Heart right ventricle (tissue), 16 donors: ENCODE measurements around the gene CNPY4. TPM values are rescaled to one million over a fixed set of nuclear protein-coding genes. Genes with fewer than 3 reads are reported as not detected.

ENCODE experiments used
- ATAC-seq, 8 donors: fragments of 200-7000 bp; cut with Tn5 transposase; one replicate each; pipeline ENCODE4 v1.9.1; 2020; ENCODE audit warnings: mild to moderate bottlenecking in 8 of 8, moderate library complexity in 8 of 8, moderate number of reproducible peaks in 1 of 8
- DNase-seq, 2 donors: peaks; one replicate each; pipeline ENCODE4 v3.0.0-alpha.2; 2020
- H3K27ac ChIP-seq, 10 donors: fragments of 200-600 bp; sonication (generic) in 2 of 10; one replicate each; pipeline versions ENCODE4 v1.5.0 to v1.8.0; 2020 to 2022; ENCODE audit warnings: mild to moderate bottlenecking in 3 of 10
- H3K27me3 ChIP-seq, 7 donors: fragments of 200-600 bp; one replicate each; pipeline ENCODE4 v1.8.0; 2021 to 2022; ENCODE audit warnings: mild to moderate bottlenecking in 2 of 7
- H3K36me3 ChIP-seq, 9 donors: fragments of 200-600 bp; sonication (generic) in 1 of 9; one replicate each; pipeline versions ENCODE4 v1.5.0 to v1.8.0; 2020 to 2022; ENCODE audit warnings: mild to moderate bottlenecking in 2 of 9
- H3K4me1 ChIP-seq, 9 donors: fragments of 200-600 bp; sonication (generic) in 1 of 9; one replicate each; pipeline versions ENCODE4 v1.5.0 to v1.8.0; 2020 to 2022; ENCODE audit warnings: mild to moderate bottlenecking in 4 of 9
- H3K4me3 ChIP-seq, 10 donors: fragments of 200-600 bp; sonication (generic) in 2 of 10; one replicate each; pipeline versions ENCODE4 v1.5.0 to v1.8.0; 2020 to 2022; ENCODE audit warnings: mild to moderate bottlenecking in 7 of 10, moderate library complexity in 2 of 10
- H3K9me3 ChIP-seq, 11 donors: fragments of 200-600 bp in 10 of 11; sonication (generic) in 2 of 11; one replicate each; pipeline versions ENCODE4 v1.5.0 to v1.8.0; 2013 to 2022; ENCODE audit warnings: mild to moderate bottlenecking in 2 of 11, control low read depth in 1 of 11, moderate library complexity in 1 of 11
- WGBS, 2 donors: extraction: QIAGEN DNeasy Blood & Tissue Kit; methylation state at CpG; one replicate each; pipeline ENCODE4 v1.1.7; 2013; ENCODE audit warnings: inconsistent platforms in 1 of 2; 5-methylcytosine and 5-hydroxymethylcytosine counted together
- intact Hi-C, 10 donors: fragments of 100-400 bp; cut with DNase I; formaldehyde crosslinking; loops; one replicate each; pipeline versions ENCODE4 v1.11.1 to v1.14.2; 2022
- polyA plus RNA-seq, 2 donors: library from polyadenylated mRNA; stranded (reverse); fragments of 200-250 nt; gene quantifications; one replicate each; pipeline ENCODE4 v1.2.3, GENCODE V29; 2013
- total RNA-seq, 10 donors: library from RNA; stranded (reverse); fragmentation: NEBNext Ultra II Directional in 3 of 10; extraction: Animal tissue kit (Norgen Biotek cat#: 25700) in 3 of 10; gene quantifications; one replicate each; pipeline versions ENCODE4 v1.2.1 to v1.2.4, GENCODE V29; 2021 to 2023
- TF ChIP-seq, protein P1 (sequence below), 9 donors: fragments of 200-600 bp; sonication (generic) in 2 of 9; IDR thresholded peaks; one replicate each; pipeline versions ENCODE4 v1.5.0 to v1.8.0; 2021 to 2022; ENCODE audit warnings: antibody characterized with exemption in 9 of 9, mild to moderate bottlenecking in 5 of 9, moderate library complexity in 1 of 9
- donor health status: Arrhythmogenic right ventricular cardiomyopathy.
- donor health status: ischemic (EF 13 %, LVEDD 7.1; RV severe dilation, severe dysfunction).
- donor health status: healthy with polysubstance abuse.
- donor health status: DM: no; HTN: yes; CAD: no.
- donor health status: DM: no; HTN: no; CAD: no.
- donor health status: ischemic (EF 25% LVEDD 6.9; RV normal size, moderate dysfunction).
- donor health status: ischemic (EF 25% LVEDD 5.7; RV mildly dilated, moderate dysfunction).
- donor health status: healthy.
- donor health status: DM: yes; HTN: yes; CAD: no.
- donor health status: Ischemic cardiomyopathy.
- donor health status: ischemic (EF 35%, LVEDD 5.7; RV mildly dilated, moderate dysfunction).
- donor health status: nonischemic (EF 11% LVEDD 7.7; RV severe dilation, severe dysfunction).
- donor health status: DM: yes; HTN: yes; CAD: no.
- donor health status: PGD.
- donor health status: ischemic (EF 29% LVEDD 5.4; RV normal size, mild dysfunction).
- donor health status: nonischemic (EF 23%, LVEDD 6.1; RV moderate dilation, normal function).

Gene CNPY4
- total and polyA plus RNA-seq, 12 donors, result 4.9 to 13.7 (median 7.4) TPM

DNA sequence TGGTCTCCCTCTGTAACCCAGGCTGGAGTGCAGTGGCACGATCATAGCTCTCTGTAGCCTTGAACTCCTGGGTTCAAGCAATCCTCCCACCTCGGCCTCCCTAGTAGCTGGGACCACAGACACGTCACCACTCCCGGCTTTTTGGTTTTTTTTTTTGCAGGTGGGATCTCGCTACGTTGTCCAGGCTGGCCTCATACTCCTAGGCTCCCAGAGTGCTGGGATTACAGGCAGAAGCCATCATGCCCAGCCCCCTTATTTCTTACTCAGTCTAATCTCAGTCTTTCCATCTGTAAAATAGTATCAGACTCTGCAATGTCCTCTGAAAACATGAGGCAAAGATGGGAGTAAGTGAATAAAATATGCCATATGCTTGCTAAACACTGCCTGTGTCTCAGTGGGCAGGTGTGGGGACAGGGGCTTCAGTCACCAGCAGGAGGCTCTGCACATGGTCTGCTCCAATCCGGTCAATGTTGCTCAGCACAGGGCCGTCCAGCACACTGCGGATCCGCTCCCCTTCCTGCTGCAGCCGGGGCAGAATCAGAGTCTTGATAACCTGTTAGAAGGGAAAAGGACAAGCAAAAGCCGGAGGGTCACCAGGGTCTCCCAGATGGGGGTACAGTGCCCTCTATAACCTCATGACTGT is 9.8 kb upstream of the CNPY4 start:
- intact Hi-C loops, result no loop called here
- 85 to 87% methylated on average over 12 of the region's 12 CpGs for WGBS, 2 donors
- TF ChIP-seq, protein P1, sequence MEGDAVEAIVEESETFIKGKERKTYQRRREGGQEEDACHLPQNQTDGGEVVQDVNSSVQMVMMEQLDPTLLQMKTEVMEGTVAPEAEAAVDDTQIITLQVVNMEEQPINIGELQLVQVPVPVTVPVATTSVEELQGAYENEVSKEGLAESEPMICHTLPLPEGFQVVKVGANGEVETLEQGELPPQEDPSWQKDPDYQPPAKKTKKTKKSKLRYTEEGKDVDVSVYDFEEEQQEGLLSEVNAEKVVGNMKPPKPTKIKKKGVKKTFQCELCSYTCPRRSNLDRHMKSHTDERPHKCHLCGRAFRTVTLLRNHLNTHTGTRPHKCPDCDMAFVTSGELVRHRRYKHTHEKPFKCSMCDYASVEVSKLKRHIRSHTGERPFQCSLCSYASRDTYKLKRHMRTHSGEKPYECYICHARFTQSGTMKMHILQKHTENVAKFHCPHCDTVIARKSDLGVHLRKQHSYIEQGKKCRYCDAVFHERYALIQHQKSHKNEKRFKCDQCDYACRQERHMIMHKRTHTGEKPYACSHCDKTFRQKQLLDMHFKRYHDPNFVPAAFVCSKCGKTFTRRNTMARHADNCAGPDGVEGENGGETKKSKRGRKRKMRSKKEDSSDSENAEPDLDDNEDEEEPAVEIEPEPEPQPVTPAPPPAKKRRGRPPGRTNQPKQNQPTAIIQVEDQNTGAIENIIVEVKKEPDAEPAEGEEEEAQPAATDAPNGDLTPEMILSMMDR (IDR thresholded peaks at IDR 0.05), result no peak
- Histone ChIP-seq H3K27me3 (no peaks in the 10 kb centered on the region), H3K36me3 (peaks cover 0 to 99% (median 35%) of the 10 kb centered on the region in 9 donors), H3K9me3 (no peaks in the 10 kb centered on the region), H3K4me1 (no peaks in the 10 kb centered on the region), H3K4me3 (no peak overlapping the region), H3K27ac (no peak overlapping the region)
- no peak for DNase-seq
- no peak for ATAC-seq

DNA sequence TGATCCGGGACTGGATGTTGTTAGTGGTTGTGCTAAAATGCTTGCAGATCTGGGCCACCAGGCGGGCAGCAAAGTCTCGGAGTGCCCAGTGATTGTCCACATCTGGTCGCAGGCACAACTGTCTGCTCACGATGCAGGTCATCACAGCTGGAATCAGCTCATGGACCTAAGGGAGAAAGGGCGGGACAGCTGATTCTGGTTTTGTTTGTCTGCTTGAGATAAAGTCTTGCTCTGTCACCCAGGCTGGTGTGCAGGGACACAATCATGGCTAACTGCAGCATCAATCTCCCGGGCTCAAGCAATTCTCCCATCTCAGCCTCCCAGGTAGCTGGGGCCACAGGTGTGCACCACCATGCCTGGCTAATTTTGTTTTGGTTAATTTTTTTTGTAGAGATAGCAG is 8.3 kb upstream of the CNPY4 start:
- H3K27ac ChIP-seq, result no peak overlapping the region
- no peak for DNase-seq
- no peaks in the 10 kb centered on the region for H3K27me3 ChIP-seq
- TF ChIP-seq, protein P1 (IDR thresholded peaks at IDR 0.05), result no peak
- peaks cover 0 to 91% (median 23%) of the 10 kb centered on the region in 9 donors for H3K36me3 ChIP-seq
- ATAC-seq, result no peak
- no peaks in the 10 kb centered on the region for H3K9me3 ChIP-seq
- intact Hi-C loops, result no loop called here
- no peaks in the 10 kb centered on the region for H3K4me1 ChIP-seq
- no peak overlapping the region for H3K4me3 ChIP-seq
- 93 to 96% methylated on average over 7 of the region's 7 CpGs for WGBS, 2 donors

DNA sequence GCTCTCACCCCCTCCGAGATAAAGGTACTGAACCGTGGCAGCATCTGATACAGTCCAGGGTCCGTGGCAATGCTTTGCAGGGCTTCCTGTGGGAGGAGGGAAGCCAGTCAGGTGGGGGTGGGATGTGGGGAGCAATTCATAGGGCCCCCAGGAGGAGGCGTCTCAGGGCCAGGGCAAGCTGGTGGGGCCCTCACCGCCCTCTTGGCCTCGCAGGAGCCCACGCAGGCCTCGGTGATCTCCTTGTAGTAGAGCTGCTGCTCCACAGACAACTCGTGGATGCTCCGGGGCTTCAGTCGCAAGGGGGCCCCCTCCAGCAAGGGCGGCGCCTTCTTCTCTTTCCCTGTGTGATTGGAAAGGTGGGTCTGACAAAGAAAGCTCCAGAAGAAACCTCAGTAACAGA is 7.5 kb upstream of the CNPY4 start:
- Histone ChIP-seq H3K27ac (no peak overlapping the region), H3K9me3 (no peaks in the 10 kb centered on the region), H3K27me3 (no peaks in the 10 kb centered on the region), H3K36me3 (peaks cover 0 to 84% (median 23%) of the 10 kb centered on the region in 9 donors), H3K4me1 (no peaks in the 10 kb centered on the region), H3K4me3 (no peak overlapping the region)
- intact Hi-C loops, result no loop called here
- DNase-seq, result no peak
- TF ChIP-seq, protein P1 (IDR thresholded peaks at IDR 0.05), result no peak
- 86 to 90% methylated on average over 13 of the region's 13 CpGs for WGBS, 2 donors
- ATAC-seq, result no peak

DNA sequence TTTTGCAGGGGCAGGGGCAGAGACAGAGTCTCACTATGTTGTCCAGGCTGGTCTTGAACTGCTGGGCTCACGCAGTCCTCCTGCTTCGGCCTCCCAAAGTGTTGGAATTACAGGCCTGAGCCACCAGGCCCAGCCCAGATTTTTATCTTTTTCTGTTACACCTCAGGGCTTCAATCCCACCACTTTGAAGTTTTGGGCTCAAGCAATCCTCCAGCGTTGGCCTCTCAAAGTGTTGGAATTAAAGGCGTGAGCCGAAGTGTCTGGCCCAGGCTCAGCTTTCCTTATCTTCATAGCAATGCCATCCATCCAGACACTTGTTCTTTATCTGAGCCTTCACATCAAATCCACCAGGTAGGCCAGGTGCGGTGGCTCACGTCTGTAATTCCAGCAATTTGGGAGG is 4.4 kb upstream of the CNPY4 start:
- TF ChIP-seq, protein P1 (IDR thresholded peaks at IDR 0.05), result no peak
- Histone ChIP-seq H3K4me3 (no peak overlapping the region), H3K27me3 (no peaks in the 10 kb centered on the region), H3K36me3 (peaks cover 0 to 53% (median 18%) of the 10 kb centered on the region in 9 donors), H3K27ac (no peak overlapping the region), H3K9me3 (no peaks in the 10 kb centered on the region), H3K4me1 (peaks cover under 1 to 12% (median 8%) of the 10 kb centered on the region in 9 donors)
- DNase-seq (no peak), ATAC-seq (no peak)
- WGBS, 2 donors, result 88 to 91% methylated on average over 7 of the region's 7 CpGs
- intact Hi-C loops, result no loop called here
